ENCODE measurements around the gene DNASE1L1.

- TF ChIP-seq, protein P1, sequence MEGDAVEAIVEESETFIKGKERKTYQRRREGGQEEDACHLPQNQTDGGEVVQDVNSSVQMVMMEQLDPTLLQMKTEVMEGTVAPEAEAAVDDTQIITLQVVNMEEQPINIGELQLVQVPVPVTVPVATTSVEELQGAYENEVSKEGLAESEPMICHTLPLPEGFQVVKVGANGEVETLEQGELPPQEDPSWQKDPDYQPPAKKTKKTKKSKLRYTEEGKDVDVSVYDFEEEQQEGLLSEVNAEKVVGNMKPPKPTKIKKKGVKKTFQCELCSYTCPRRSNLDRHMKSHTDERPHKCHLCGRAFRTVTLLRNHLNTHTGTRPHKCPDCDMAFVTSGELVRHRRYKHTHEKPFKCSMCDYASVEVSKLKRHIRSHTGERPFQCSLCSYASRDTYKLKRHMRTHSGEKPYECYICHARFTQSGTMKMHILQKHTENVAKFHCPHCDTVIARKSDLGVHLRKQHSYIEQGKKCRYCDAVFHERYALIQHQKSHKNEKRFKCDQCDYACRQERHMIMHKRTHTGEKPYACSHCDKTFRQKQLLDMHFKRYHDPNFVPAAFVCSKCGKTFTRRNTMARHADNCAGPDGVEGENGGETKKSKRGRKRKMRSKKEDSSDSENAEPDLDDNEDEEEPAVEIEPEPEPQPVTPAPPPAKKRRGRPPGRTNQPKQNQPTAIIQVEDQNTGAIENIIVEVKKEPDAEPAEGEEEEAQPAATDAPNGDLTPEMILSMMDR (IDR thresholded peaks at IDR 0.05; ENCODE audit: low read length), result no peak
- TF ChIP-seq EZH2 (IDR thresholded peaks at IDR 0.05; ENCODE audit: borderline replicate concordance, low read length), result no peak
Measured at GRCh38 chrX:154384284-154384892, 24.7 kb downstream of the DNASE1L1 start.

Measured in OCI-LY1 (cell line).